Tibial nerve (tissue), 4 donors: ENCODE measurements around the gene TRIM59.

Source experiments
- EP300 ChIP-seq, 2 donors: sonication (generic); formaldehyde crosslinking; IDR thresholded peaks; one replicate each; pipeline ENCODE4 v1.6.1; 2017; ENCODE audit warnings: antibody characterized with exemption in 2 of 2, mild to moderate bottlenecking in 1 of 2
- TF ChIP-seq, protein P1 (sequence below), 5 experiments: fragments of 200-600 bp in 3 of 5; fragments of 450-650 bp in 2 of 5; sonication (generic) in 3 of 5; IDR thresholded peaks; one replicate each; pipeline ENCODE4 v1.5.1; 2016 to 2019; ENCODE audit warnings: antibody characterized with exemption in 5 of 5, mild to moderate bottlenecking in 3 of 5, moderate library complexity in 2 of 5

DNA sequence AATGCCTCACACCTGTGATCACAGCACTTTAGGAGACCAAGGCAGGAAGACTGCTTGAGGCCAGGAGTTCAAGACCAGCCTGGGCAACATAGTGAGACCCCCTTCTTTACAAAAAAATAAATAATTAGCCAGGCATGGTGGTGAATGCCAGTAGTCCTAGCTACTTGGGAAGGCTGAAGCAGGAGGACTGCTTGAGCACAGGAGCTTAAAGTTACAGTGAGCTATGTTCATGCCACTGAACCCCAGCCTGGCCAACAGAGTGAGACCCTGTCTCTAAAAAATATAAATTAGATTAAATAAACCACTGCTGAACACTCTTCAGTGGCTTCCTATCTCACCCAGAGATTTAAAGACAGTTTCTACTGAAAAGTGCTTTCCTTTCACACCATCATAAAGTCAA lies 56.8 kb downstream of the TRIM59 start:
- TF ChIP-seq, protein P1, sequence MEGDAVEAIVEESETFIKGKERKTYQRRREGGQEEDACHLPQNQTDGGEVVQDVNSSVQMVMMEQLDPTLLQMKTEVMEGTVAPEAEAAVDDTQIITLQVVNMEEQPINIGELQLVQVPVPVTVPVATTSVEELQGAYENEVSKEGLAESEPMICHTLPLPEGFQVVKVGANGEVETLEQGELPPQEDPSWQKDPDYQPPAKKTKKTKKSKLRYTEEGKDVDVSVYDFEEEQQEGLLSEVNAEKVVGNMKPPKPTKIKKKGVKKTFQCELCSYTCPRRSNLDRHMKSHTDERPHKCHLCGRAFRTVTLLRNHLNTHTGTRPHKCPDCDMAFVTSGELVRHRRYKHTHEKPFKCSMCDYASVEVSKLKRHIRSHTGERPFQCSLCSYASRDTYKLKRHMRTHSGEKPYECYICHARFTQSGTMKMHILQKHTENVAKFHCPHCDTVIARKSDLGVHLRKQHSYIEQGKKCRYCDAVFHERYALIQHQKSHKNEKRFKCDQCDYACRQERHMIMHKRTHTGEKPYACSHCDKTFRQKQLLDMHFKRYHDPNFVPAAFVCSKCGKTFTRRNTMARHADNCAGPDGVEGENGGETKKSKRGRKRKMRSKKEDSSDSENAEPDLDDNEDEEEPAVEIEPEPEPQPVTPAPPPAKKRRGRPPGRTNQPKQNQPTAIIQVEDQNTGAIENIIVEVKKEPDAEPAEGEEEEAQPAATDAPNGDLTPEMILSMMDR (IDR thresholded peaks at IDR 0.05), result no peak
- no peak for TF ChIP-seq EP300 (IDR thresholded peaks at IDR 0.05)
